GM23338 (cell line): ENCODE data around the gene MAP2K5. TPM values are rescaled to one million over a fixed set of nuclear protein-coding genes. Genes with fewer than 3 reads are reported as not detected.

ENCODE experiments used
- ATAC-seq: fragments of 200-7000 bp; cut with Tn5 transposase; 3 replicates; pipeline ENCODE4 v1.9.1; 2020
- DNase-seq: peaks from one replicate; pipeline ENCODE4 v3.0.0-alpha.2; 2015; ENCODE audit warnings: low spot score
- H2AFZ ChIP-seq: fragments of 200-600 bp; sonication (generic); 2 replicates; pipeline ENCODE4 v1.8.0; 2016; ENCODE audit warnings: antibody characterized with exemption, mild to moderate bottlenecking, moderate library complexity
- H3F3A ChIP-seq: fragments of 200-600 bp; sonication (generic); replicated peaks from 2 replicates; pipeline ENCODE4 v1.8.0; 2017; ENCODE audit warnings: antibody characterized with exemption, mixed run types, low read depth
- H3K27ac ChIP-seq: fragments of 200-600 bp; sonication (generic); 2 replicates; pipeline ENCODE4 v1.6.1; 2016; ENCODE audit warnings: low read depth
- H3K27me3 ChIP-seq: fragments of 200-600 bp; sonication (generic); 2 replicates; pipeline ENCODE4 v1.8.0; 2016; ENCODE audit warnings: mild to moderate bottlenecking, mixed run types, moderate library complexity; ENCODE audit not compliant: insufficient read depth
- H3K36me3 ChIP-seq: fragments of 200-600 bp; sonication (generic); 2 replicates; pipeline ENCODE4 v1.8.0; 2016; ENCODE audit warnings: mild to moderate bottlenecking; ENCODE audit not compliant: insufficient read depth
- H3K4me1 ChIP-seq: fragments of 200-600 bp; sonication (generic); 2 replicates; pipeline ENCODE4 v1.8.0; 2016; ENCODE audit warnings: mild to moderate bottlenecking, moderate library complexity; ENCODE audit not compliant: insufficient read depth
- H3K4me2 ChIP-seq: fragments of 200-600 bp; sonication (generic); 2 replicates; pipeline ENCODE4 v1.7.1; 2017; ENCODE audit warnings: mixed run types
- H3K4me3 ChIP-seq: fragments of 200-600 bp; sonication (generic); 2 replicates; pipeline ENCODE4 v1.6.1; 2016; ENCODE audit warnings: mixed run types
- H3K79me2 ChIP-seq: fragments of 200-600 bp; sonication (generic); replicated peaks from 2 replicates; pipeline ENCODE4 v1.8.0; 2017; ENCODE audit warnings: mild to moderate bottlenecking; ENCODE audit not compliant: insufficient read depth
- H3K9me2 ChIP-seq: fragments of 200-600 bp; sonication (generic); 2 replicates; pipeline ENCODE4 v1.8.0; 2017; ENCODE audit not compliant: insufficient read depth
- H4K20me1 ChIP-seq: fragments of 200-600 bp; sonication (generic); replicated peaks from 2 replicates; pipeline ENCODE4 v1.8.0; 2017; ENCODE audit warnings: mild to moderate bottlenecking; ENCODE audit not compliant: insufficient read depth
- H3K27ac Mint-ChIP-seq: 2 replicates; pipeline ENCODE4 v1.8.0; 2020; ENCODE audit warnings: inconsistent platforms, mild to moderate bottlenecking, moderate library complexity, mixed read lengths
- H3K27me3 Mint-ChIP-seq: 3 replicates; pipeline ENCODE4 v1.8.0; 2022; ENCODE audit warnings: low read depth, mild to moderate bottlenecking, moderate library complexity, mixed read lengths, inconsistent platforms; ENCODE audit not compliant: insufficient read depth, poor library complexity
- H3K36me3 Mint-ChIP-seq: 3 replicates; pipeline ENCODE4 v1.8.0; 2021; ENCODE audit warnings: low read depth, mild to moderate bottlenecking, inconsistent platforms, moderate library complexity, mixed read lengths
- H3K4me1 Mint-ChIP-seq: 3 replicates; pipeline ENCODE4 v1.8.0; 2020; ENCODE audit warnings: mild to moderate bottlenecking, inconsistent platforms, mixed read lengths
- H3K4me3 Mint-ChIP-seq: 3 replicates; pipeline ENCODE4 v1.8.0; 2021; ENCODE audit warnings: moderate library complexity, mild to moderate bottlenecking, inconsistent platforms, mixed read lengths
- H3K9me3 Mint-ChIP-seq: 3 replicates; pipeline ENCODE4 v1.8.0; 2020; ENCODE audit warnings: moderate library complexity, mild to moderate bottlenecking, inconsistent platforms, mixed read lengths
- CREB1 ChIP-seq: fragments of 250-450 bp; sonication (Bioruptor Pico); IDR thresholded peaks from 2 replicates; pipeline ENCODE4 v1.5.0; 2020; ENCODE audit warnings: low read depth, mild to moderate bottlenecking, moderate library complexity
- ETS1 ChIP-seq: IDR thresholded peaks from 2 replicates; pipeline ENCODE4 v1.6.1; 2016; ENCODE audit warnings: antibody characterized with exemption
- EZH2phosphoT487 ChIP-seq: fragments of 200-600 bp; sonication (generic); IDR thresholded peaks from one replicate; pipeline ENCODE4 v1.8.1; 2018; ENCODE audit warnings: antibody characterized with exemption; ENCODE audit not compliant: unreplicated experiment
- NANOG ChIP-seq: IDR thresholded peaks from 2 replicates; pipeline ENCODE4 v1.6.1; 2016; ENCODE audit warnings: antibody characterized with exemption, borderline replicate concordance
- REST ChIP-seq: IDR thresholded peaks from one replicate; pipeline ENCODE4 v1.6.1; 2018; ENCODE audit warnings: antibody characterized with exemption; ENCODE audit not compliant: unreplicated experiment
- STAT1 ChIP-seq: IDR thresholded peaks from one replicate; pipeline ENCODE4 v1.6.1; 2016; ENCODE audit warnings: antibody characterized with exemption; ENCODE audit not compliant: unreplicated experiment
- ZNF331 ChIP-seq: fragments of 250-450 bp; sonication (Bioruptor Pico); IDR thresholded peaks from 2 replicates; pipeline ENCODE4 v1.5.0; 2020; ENCODE audit warnings: low read depth, mild to moderate bottlenecking, moderate library complexity
- polyA plus RNA-seq: library from polyadenylated mRNA; unstranded; fragments of >200 nt; fragmentation: Nextera tagmentation; extraction: Ambion mirVana; gene quantifications from 2 replicates; pipeline ENCODE4 v1.2.1, GENCODE V29; 2016
- total RNA-seq: library from RNA; depleted of rRNA; stranded (reverse); fragments of >200 nt; shearing (Covaris generic); gene quantifications from 2 replicates; pipeline ENCODE4 v1.2.3, GENCODE V29; 2014
- TF ChIP-seq, protein P1 (sequence below), 2 experiments: fragments of 200-600 bp in 1 of 2; sonication (generic) in 1 of 2; conservative IDR thresholded peaks; 2 replicates each; pipeline versions ENCODE4 v1.5.1 to v1.6.1; 2016 to 2017; ENCODE audit warnings: antibody characterized with exemption in 2 of 2, low read depth in 2 of 2, mild to moderate bottlenecking in 2 of 2, moderate library complexity in 1 of 2

MAP2K5 gene
- total and polyA plus RNA-seq, 2 experiments from 2014 or later: 6.5 to 13.6 TPM

DNA sequence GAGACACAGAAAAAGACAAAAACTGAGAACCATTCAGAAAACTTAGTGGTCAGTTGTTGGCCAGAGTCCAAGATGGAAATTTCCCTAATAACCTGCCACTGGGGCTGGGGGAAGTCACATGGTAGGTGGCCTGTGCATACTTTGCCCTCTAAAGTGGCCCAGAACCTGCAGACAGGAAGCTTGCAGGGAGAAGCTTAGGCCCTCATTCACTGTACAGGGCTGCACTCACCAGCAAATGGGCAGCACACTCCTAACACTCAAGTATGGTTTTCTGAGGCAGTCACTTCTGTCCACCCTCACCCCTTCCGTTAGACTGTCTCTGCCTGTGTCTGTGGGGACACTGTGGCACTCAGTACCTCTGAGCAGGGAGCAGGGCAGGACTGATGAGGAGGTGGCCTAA lies 311.9 kb downstream of the MAP2K5 start:
- H3F3A ChIP-seq: no peaks in the 10 kb centered on the region
- H3K79me2 ChIP-seq: no peaks in the 10 kb centered on the region
- Mint-ChIP-seq H3K4me3 (no peak overlapping the region), H3K36me3 (no peaks in the 10 kb centered on the region), H3K27ac (peak overlapping the region; percentile 63; the same call in 1 of the 2 replicates), H3K9me3 (no peaks in the 10 kb centered on the region; the same call in 2 of the 3 replicates), H3K4me1 (peaks cover 47% of the 10 kb centered on the region), H3K27me3 (peaks cover 11% of the 10 kb centered on the region)
- peak overlapping the region; percentile 86; the same call in 1 of the 2 replicates for H2AFZ ChIP-seq
- H3K4me3 ChIP-seq: no peak overlapping the region
- no peak overlapping the region for H3K27ac ChIP-seq
- H3K9me2 ChIP-seq: peaks cover 5% of the 10 kb centered on the region; the same call in 1 of the 2 replicates
- peaks cover 34% of the 10 kb centered on the region for H3K4me1 ChIP-seq
- no peak for ATAC-seq
- H3K27me3 ChIP-seq: no peaks in the 10 kb centered on the region
- H3K4me2 ChIP-seq: no peak overlapping the region; the same call in 1 of the 2 replicates
- H4K20me1 ChIP-seq: no peaks in the 10 kb centered on the region
- peaks cover 3% of the 10 kb centered on the region; the same call in 1 of the 2 replicates for H3K36me3 ChIP-seq
- no peak for TF ChIP-seq NANOG
- TF ChIP-seq ETS1: no peak
- no peak for TF ChIP-seq STAT1
- TF ChIP-seq EZH2phosphoT487: no peak
- no peak for TF ChIP-seq CREB1 (CRISPR knock-in tag)
- no peak for TF ChIP-seq REST
- no peak for DNase-seq

GRCh38 chr15:67855842-67856241 lies 313.3 kb downstream of the MAP2K5 start:
- Histone ChIP-seq H3K4me3 (no peak overlapping the region), H3K4me1 (peaks cover 34% of the 10 kb centered on the region), H3K27me3 (no peaks in the 10 kb centered on the region), H4K20me1 (no peaks in the 10 kb centered on the region), H2AFZ (peak overlapping the region; percentile 60; the same call in 1 of the 2 replicates), H3K79me2 (no peaks in the 10 kb centered on the region), H3K27ac (no peak overlapping the region), H3K9me2 (no peaks in the 10 kb centered on the region), H3F3A (no peaks in the 10 kb centered on the region), H3K4me2 (no peak overlapping the region), H3K36me3 (no peaks in the 10 kb centered on the region)
- peaks cover 43% of the 10 kb centered on the region for H3K4me1 Mint-ChIP-seq
- no peaks in the 10 kb centered on the region; the same call in 2 of the 3 replicates for H3K9me3 Mint-ChIP-seq
- peaks cover 9% of the 10 kb centered on the region for H3K27me3 Mint-ChIP-seq
- DNase-seq (no peak), ATAC-seq (no peak)
- no peak overlapping the region for H3K27ac Mint-ChIP-seq
- no peaks in the 10 kb centered on the region for H3K36me3 Mint-ChIP-seq
- no peak overlapping the region for H3K4me3 Mint-ChIP-seq
- TF ChIP-seq STAT1 (no peak), CREB1 (CRISPR knock-in tag) (no peak), NANOG (no peak), ZNF331 (no peak)
- TF ChIP-seq, protein P1, sequence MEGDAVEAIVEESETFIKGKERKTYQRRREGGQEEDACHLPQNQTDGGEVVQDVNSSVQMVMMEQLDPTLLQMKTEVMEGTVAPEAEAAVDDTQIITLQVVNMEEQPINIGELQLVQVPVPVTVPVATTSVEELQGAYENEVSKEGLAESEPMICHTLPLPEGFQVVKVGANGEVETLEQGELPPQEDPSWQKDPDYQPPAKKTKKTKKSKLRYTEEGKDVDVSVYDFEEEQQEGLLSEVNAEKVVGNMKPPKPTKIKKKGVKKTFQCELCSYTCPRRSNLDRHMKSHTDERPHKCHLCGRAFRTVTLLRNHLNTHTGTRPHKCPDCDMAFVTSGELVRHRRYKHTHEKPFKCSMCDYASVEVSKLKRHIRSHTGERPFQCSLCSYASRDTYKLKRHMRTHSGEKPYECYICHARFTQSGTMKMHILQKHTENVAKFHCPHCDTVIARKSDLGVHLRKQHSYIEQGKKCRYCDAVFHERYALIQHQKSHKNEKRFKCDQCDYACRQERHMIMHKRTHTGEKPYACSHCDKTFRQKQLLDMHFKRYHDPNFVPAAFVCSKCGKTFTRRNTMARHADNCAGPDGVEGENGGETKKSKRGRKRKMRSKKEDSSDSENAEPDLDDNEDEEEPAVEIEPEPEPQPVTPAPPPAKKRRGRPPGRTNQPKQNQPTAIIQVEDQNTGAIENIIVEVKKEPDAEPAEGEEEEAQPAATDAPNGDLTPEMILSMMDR (conservative IDR thresholded peaks at IDR 0.05; ENCODE audit: low read depth in 2 of 2): no peak
